Measurements from ENCODE around the gene CAMKK1. TPM values are rescaled to one million over a fixed set of nuclear protein-coding genes. Genes with fewer than 3 reads are reported as not detected.

Gene CAMKK1
- total RNA-seq, 1 donor from 2014 or later = 6.1 TPM

Other genes with a start within 250 kb of the CAMKK1 start
- gene TAX1BP3, start 224.5 kb downstream of the CAMKK1 start, total RNA-seq = 53.7 TPM
- 14.7 TPM for gene EMC6, start 224.2 kb downstream of the CAMKK1 start, total RNA-seq
- 13.5 TPM for gene P2RX5, start 196.9 kb downstream of the CAMKK1 start, total RNA-seq
- 2.3 TPM for gene HASPIN, start 169.2 kb downstream of the CAMKK1 start, total RNA-seq
- gene ITGAE, start 91.9 kb downstream of the CAMKK1 start, total RNA-seq = 15.3 TPM
- gene NCBP3, start 46.8 kb downstream of the CAMKK1 start, total RNA-seq = 31.7 TPM
- gene P2RX1, start 23.4 kb upstream of the CAMKK1 start, total RNA-seq = 2.3 TPM
- 16.8 TPM for gene ATP2A3, start 71.4 kb upstream of the CAMKK1 start, total RNA-seq
- gene ZZEF1, start 250.0 kb upstream of the CAMKK1 start, total RNA-seq = 42.4 TPM